AG04450 (cell line): ENCODE data around the gene FKBP8. TPM values are rescaled to one million over a fixed set of nuclear protein-coding genes. Genes with fewer than 3 reads are reported as not detected.
A peak's percentile ranks its signal among the peaks of the same experiment; 100 is the strongest.

ENCODE experiments used
- CTCF ChIA-PET: fragments of 300-600, 350-600 bp; formaldehyde crosslinking; extraction: SDS; loops from one replicate; lab custom pipeline; 2022; ENCODE audit warnings: antibody characterized with exemption, inconsistent platforms; lab: Charles Lee
- POLR2A ChIA-PET: fragments of 350-600 bp; formaldehyde crosslinking; extraction: SDS; loops from one replicate; lab custom pipeline; 2021; ENCODE audit warnings: antibody characterized with exemption, inconsistent platforms; lab: Yijun Ruan, JAX
- DNase-seq: peaks from one replicate; pipeline ENCODE4 v3.0.0-alpha.2; 2011; ENCODE audit warnings: low read depth, low spot score
- H3K27ac ChIP-seq: one replicate; pipeline ENCODE4 v1.5.1; 2012; ENCODE audit warnings: low read depth, low read length, control low read depth
- H3K27me3 ChIP-seq: one replicate; pipeline ENCODE4 v1.6.0; 2012; ENCODE audit warnings: low read length; ENCODE audit not compliant: control insufficient read depth, insufficient read depth
- H3K4me3 ChIP-seq: 2 replicates; pipeline ENCODE4 v1.5.1; 2011; ENCODE audit warnings: mild to moderate bottlenecking, low read depth, low read length, control low read depth
- H3K9me3 ChIP-seq: 2 replicates; pipeline ENCODE4 v1.5.1; 2012; ENCODE audit warnings: low read length; ENCODE audit not compliant: control insufficient read depth, insufficient read depth
- polyA plus RNA-seq: library from polyadenylated mRNA; depleted of rRNA; stranded (reverse); fragments of >200 nt; gene quantifications from 2 replicates; pipeline ENCODE4 v1.2.3, GENCODE V29; 2011
- TF ChIP-seq, protein P1 (sequence below): IDR thresholded peaks from 2 replicates; pipeline ENCODE4 v1.5.1; 2011; ENCODE audit warnings: low read depth, low read length, control low read depth, inconsistent platforms

Gene FKBP8
- polyA plus RNA-seq, 1 experiment = 123 TPM

DNA sequence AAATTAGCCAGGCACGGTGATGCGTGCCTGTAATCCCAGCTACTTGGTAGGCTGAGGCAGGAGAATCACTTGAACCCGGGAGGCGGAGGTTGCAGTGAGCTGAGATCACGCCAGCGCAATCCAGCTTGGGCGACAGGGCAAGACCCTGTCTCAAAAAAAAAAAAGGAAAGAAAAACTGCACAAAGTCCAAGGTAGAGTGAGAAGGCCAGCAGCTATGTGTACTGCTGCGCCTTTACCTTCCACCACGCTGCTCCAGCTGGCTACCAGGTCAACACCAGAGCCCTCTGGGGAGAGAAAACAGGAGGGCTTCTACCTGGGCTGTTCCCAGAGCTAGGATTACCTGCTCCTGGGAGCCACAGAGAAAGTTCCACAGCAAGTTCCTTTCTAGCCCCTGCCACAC is 24.7 kb downstream of the FKBP8 start:
- ChIA-PET CTCF (no interaction called here), POLR2A (interaction anchor here (0.7 to 1.0 kb wide), 2 partner anchors 45 to 122 kb away, joined by 3 to 5 read pairs; no protein-coding TSS in a partner anchor)
- no peak for DNase-seq
- Histone ChIP-seq H3K9me3 (no peaks in the 10 kb centered on the region), H3K27ac (no peak overlapping the region), H3K27me3 (no peaks in the 10 kb centered on the region), H3K4me3 (no peak overlapping the region)
- TF ChIP-seq, protein P1, sequence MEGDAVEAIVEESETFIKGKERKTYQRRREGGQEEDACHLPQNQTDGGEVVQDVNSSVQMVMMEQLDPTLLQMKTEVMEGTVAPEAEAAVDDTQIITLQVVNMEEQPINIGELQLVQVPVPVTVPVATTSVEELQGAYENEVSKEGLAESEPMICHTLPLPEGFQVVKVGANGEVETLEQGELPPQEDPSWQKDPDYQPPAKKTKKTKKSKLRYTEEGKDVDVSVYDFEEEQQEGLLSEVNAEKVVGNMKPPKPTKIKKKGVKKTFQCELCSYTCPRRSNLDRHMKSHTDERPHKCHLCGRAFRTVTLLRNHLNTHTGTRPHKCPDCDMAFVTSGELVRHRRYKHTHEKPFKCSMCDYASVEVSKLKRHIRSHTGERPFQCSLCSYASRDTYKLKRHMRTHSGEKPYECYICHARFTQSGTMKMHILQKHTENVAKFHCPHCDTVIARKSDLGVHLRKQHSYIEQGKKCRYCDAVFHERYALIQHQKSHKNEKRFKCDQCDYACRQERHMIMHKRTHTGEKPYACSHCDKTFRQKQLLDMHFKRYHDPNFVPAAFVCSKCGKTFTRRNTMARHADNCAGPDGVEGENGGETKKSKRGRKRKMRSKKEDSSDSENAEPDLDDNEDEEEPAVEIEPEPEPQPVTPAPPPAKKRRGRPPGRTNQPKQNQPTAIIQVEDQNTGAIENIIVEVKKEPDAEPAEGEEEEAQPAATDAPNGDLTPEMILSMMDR = no peak

DNA sequence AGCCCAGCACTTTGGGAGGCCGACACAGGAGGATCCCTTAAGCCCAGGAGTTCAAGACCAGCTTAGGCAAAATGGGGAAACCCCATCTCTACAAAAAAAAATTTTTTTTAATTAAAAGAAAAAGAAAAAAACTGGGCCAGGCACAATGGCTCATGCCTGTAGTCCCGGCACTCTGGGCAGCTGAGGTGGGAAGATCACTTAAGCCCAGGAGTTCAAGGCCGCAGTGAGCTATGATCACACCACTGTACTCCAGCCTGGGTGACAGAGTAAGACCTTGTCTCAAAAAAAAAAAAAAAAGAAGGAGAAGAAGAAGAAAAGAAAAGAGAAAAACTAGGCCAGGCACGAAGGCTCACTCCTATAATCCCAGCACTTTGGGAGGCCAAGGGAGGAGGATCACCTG is 25.8 kb downstream of the FKBP8 start:
- TF ChIP-seq, protein P1 = no peak
- H3K27me3 ChIP-seq = no peaks in the 10 kb centered on the region
- no peak for DNase-seq
- CTCF ChIA-PET = no interaction called here
- H3K27ac ChIP-seq = no peak overlapping the region
- POLR2A ChIA-PET = interaction anchor here (0.7 kb wide), 2 partner anchors 12 to 53 kb away, joined by 3 to 7 read pairs; no protein-coding TSS in a partner anchor
- no peaks in the 10 kb centered on the region for H3K9me3 ChIP-seq
- no peak overlapping the region for H3K4me3 ChIP-seq

DNA sequence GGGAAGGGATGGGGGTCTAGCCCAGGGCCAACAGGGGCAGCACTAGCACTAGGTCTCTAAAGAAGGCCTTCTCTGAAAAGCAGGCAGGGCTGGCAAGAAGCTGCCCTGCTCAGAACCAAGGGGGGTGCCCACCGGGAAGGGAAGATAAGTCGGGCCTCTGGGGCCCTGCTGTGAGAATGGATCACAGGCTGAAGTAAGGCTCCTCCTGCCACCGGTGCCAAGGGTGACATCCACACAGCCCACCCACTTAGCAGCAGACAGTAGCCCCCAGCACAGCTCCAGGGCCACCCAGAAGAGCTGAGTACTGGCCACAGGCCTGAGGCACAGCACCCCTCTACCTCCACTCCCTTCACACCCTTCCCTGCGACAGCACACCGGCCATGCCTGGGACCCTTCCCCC is 27.4 kb downstream of the FKBP8 start:
- no peak for DNase-seq
- H3K4me3 ChIP-seq = no peak overlapping the region
- no peak overlapping the region for H3K27ac ChIP-seq
- no peaks in the 10 kb centered on the region for H3K27me3 ChIP-seq
- no peaks in the 10 kb centered on the region for H3K9me3 ChIP-seq
- ChIA-PET CTCF (no interaction called here), POLR2A (no interaction called here)
- TF ChIP-seq, protein P1 = no peak

DNA sequence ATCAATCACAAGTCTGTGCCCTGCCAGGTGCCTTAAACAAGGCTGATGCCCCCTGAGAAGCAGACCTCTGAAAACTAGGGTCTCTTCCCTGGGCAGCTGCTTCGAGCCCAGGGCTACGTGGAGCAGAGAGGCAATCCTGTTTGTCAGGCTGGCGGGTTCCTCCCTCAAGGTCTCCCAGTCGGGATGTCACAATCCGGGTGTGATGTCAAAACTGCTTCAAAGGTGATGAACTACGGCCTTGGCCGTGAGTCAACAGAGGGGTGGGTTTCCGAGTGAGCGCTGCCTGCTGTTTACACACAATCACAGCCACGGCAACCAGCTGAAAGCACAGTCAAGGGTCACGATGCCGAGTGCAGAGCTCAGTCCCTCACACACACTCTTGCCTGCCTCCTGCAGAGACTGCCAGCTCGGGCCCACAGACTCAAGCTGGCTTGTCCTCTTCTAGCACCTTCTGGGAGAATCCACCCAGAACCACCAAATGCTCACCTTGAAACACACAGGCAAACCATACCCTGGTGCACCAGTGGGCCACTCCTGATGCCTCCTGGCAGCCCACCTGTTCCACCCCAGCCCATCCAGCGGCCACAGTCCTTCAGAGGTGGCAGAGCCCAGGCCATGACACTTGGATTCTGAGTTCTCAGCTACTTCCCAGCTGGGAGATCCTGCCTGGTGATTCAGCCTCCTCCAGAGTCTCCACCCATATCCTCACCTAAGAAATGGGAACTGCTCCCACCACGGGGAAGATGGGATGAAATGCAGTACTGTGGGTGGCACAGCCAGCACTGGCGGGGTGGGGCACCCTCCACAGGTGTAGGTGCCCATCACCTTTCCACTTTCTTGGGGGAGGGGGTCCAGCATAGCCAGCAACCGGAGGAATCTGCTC is 28.3 kb downstream of the FKBP8 start:
- ChIA-PET CTCF (interaction anchor here (1.3 kb wide), 1 partner anchor 45 kb away, joined by 5 read pairs; no protein-coding TSS in a partner anchor), POLR2A (interaction anchor here (0.6 kb wide), 1 partner anchor 23 kb away, joined by 3 read pairs; no protein-coding TSS in a partner anchor)
- Histone ChIP-seq H3K27me3 (no peaks in the 10 kb centered on the region), H3K4me3 (no peak overlapping the region), H3K27ac (peak overlapping the region; percentile 40), H3K9me3 (no peaks in the 10 kb centered on the region)
- TF ChIP-seq, protein P1 = no peak
- DNase-seq = no peak

DNA sequence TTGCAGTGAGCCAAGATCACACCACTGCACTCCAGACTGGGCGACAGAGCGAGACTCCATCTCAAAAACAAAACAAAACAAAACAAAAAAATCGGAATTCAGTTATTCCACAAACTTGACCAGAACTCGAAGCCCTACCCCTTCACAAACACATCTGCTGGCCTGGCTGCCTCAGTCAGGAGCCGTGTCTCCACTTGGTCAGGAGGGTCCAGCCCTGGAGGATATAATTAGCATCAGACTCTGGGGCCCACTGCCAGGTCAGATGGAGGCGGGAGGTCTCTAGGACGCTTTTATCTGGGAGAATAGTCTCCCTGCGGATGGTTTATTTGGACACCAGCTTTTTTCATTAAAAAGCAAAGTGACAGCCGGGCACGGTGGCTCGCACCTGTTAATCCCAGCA is 29.5 kb downstream of the FKBP8 start:
- no peaks in the 10 kb centered on the region for H3K9me3 ChIP-seq
- DNase-seq = no peak
- no peak overlapping the region for H3K27ac ChIP-seq
- H3K4me3 ChIP-seq = no peak overlapping the region
- ChIA-PET POLR2A (no interaction called here), CTCF (no interaction called here)
- TF ChIP-seq, protein P1 = no peak
- no peaks in the 10 kb centered on the region for H3K27me3 ChIP-seq
